ENCODE results near the gene FOXD3. TPM values are rescaled to one million over a fixed set of nuclear protein-coding genes. Genes with fewer than 3 reads are reported as not detected.
A peak's percentile ranks its signal among the peaks of the same experiment; 100 is the strongest.

FOXD3 gene
- total RNA-seq, 1 donor from 2014 or later: not detected

- DNase-seq (ENCODE audit: low spot score): no peak
Observed at GRCh38 chr1:63362073-63362472, 39.7 kb downstream of the FOXD3 start.

- DNase-seq (ENCODE audit: low spot score): no peak
Observed at GRCh38 chr1:63362578-63362977, 40.2 kb downstream of the FOXD3 start.

GRCh38 chr1:63363014-63363413, 40.6 kb downstream of the FOXD3 start:
- DNase-seq (ENCODE audit: low spot score): no peak

DNA sequence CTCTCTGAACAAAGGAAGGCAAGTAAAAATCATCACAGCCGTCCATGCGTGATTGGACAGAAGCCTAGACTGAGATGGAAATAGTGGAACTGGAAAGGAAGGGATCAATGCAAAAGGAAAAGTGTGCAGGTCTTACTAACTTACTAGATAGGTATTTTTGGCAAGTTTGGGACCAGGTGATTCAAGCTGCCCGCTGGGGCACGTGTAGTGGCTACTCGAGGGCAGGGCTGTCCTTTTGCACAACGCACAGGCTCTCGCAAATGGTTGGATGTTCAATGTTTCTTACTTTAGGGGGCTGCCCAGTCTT, 44.5 kb downstream of the FOXD3 start:
- no peak for DNase-seq (ENCODE audit: low spot score)

GRCh38 chr1:63367215-63368103, 45.1 kb downstream of the FOXD3 start, which contains the start of gene ALG6:
TSS of gene ALG6 (plus strand) at chr1:63367627. CDS start at chr1:63370978, 3,351 bp downstream.
- peak; percentile 95 for DNase-seq (ENCODE audit: low spot score)

DNA sequence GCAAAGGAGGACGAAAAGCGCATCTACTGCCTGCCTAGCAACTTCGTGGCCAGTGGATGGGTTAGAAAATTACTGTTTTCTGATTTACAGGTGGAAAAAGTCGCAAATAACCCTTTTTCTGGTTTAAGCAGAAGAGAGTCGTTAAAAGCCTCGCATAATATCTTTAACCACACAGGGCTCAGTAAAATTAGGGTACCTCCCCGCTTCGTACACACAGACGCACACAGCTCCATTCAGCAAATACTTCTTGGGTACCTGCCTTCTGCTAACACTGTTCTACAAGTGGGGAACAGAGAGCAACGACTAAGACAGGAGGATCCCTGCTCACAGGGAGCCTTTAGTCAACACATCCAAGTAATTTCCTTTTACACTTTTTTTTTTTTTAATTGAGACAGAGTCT, 45.8 kb downstream of the FOXD3 start:
- DNase-seq (ENCODE audit: low spot score): no peak

Other genes starting within 250 kb of the FOXD3 start
- 8.2 TPM for gene ALG6, start 45.1 kb downstream of the FOXD3 start, total RNA-seq (ENCODE audit: insufficient read depth, low replicate concordance)
- 35.4 TPM for gene ITGB3BP, start 200.7 kb downstream of the FOXD3 start, total RNA-seq (ENCODE audit: insufficient read depth, low replicate concordance)
- gene EFCAB7, start 201.0 kb downstream of the FOXD3 start, total RNA-seq (ENCODE audit: insufficient read depth, low replicate concordance): 12.5 TPM

Data from umbilical cord (tissue), 2 donors.